GM10266 (cell line): ENCODE data around the gene HAT1.
A peak's percentile ranks its signal among the peaks of the same experiment; 100 is the strongest.

Experiments used
- DNase-seq: peaks from one replicate; pipeline ENCODE4 v3.0.0; 2012; ENCODE audit errors: extremely low spot score
- TF ChIP-seq, protein P1 (sequence below): IDR thresholded peaks from 2 replicates; pipeline ENCODE4 v1.5.1; 2012; ENCODE audit warnings: mild to moderate bottlenecking, low read depth; ENCODE audit not compliant: control insufficient read depth, insufficient read depth; ENCODE audit errors: missing control alignments

The HAT1 gene

GRCh38 chr2:171902840-171903420 is 19.3 kb upstream of the HAT1 start:
- peak; percentile 32 for DNase-seq

GRCh38 chr2:171908235-171908634 is 14.0 kb upstream of the HAT1 start:
- TF ChIP-seq, protein P1, sequence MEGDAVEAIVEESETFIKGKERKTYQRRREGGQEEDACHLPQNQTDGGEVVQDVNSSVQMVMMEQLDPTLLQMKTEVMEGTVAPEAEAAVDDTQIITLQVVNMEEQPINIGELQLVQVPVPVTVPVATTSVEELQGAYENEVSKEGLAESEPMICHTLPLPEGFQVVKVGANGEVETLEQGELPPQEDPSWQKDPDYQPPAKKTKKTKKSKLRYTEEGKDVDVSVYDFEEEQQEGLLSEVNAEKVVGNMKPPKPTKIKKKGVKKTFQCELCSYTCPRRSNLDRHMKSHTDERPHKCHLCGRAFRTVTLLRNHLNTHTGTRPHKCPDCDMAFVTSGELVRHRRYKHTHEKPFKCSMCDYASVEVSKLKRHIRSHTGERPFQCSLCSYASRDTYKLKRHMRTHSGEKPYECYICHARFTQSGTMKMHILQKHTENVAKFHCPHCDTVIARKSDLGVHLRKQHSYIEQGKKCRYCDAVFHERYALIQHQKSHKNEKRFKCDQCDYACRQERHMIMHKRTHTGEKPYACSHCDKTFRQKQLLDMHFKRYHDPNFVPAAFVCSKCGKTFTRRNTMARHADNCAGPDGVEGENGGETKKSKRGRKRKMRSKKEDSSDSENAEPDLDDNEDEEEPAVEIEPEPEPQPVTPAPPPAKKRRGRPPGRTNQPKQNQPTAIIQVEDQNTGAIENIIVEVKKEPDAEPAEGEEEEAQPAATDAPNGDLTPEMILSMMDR, result no peak

More at GRCh38 chr2:171902840-171903420, 19.3 kb upstream of the HAT1 start:
- TF ChIP-seq, protein P1, result no peak

DNA sequence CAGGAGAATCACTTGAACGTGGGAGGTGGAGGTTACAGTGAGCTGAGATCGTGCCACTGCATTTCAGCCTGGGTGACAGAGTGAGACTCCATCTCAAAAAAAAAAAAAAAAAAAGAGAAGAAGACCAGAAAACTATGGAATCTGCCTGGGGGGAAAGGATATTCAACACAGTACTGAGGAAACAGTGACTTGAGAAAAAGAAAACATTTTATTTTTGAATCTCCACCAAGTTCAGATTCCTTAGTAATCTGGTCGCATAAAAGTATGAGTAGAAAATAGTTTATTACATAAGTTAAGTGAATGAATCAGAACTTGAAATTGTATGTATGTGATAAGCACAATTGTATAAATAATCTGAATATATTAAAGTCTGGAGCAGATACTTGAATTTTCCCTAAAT is 13.0 kb upstream of the HAT1 start:
- TF ChIP-seq, protein P1, result no peak
- DNase-seq, result no peak

More at GRCh38 chr2:171908235-171908634, 14.0 kb upstream of the HAT1 start:
- DNase-seq, result no peak

DNA sequence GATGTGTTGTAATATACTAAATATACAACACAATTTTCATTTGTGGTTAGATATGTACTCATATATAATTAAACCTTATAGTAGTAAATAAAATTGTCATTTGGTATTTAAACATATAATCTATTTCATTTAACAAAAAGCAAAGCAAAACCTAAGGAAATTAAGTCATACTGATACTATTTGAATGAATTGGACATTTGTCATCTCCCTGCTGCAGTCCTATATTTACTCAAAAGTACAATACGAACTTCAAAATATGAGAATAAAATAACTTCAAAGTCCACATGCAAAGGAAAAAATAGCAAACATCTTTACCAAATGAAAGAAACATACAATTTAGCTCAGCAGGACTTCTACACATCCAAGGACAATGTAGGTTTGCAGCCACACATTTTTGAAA is 11.8 kb upstream of the HAT1 start:
- no peak for DNase-seq
- TF ChIP-seq, protein P1, result no peak

DNA sequence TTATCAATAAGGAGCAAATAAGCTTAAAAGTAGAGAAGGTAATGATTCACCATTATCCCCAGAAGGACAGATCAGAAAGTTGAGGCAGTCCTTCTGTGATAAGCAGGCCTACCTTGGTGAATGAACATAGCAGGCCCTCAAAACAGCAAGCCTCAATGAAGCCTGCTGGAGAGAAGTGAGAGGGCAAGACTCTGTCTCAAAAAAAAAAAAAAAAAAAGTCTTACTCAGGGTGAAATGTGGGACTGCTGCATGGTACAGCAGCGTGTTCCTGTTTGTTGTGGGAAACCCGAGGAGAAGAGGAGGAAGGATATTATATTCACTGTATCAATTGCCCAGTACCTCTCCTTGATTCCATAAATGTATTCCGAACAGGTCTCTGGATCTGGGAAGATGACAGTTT is 8.7 kb upstream of the HAT1 start:
- TF ChIP-seq, protein P1, result no peak
- DNase-seq, result no peak

- DNase-seq, result no peak
- TF ChIP-seq, protein P1, result no peak
Observed at GRCh38 chr2:171919453-171919852, 2.8 kb upstream of the HAT1 start.

- TF ChIP-seq, protein P1, result no peak
- DNase-seq, result no peak
Observed at GRCh38 chr2:171921970-171922229, 361 bp upstream of the HAT1 start.
